HCT116 (cell line): ENCODE results near the gene RCC1. TPM values are rescaled to one million over a fixed set of nuclear protein-coding genes. Genes with fewer than 3 reads are reported as not detected.
A peak's percentile ranks its signal among the peaks of the same experiment; 100 is the strongest.

Source experiments
- ATAC-seq: fragments of 200-7000 bp; cut with Tn5 transposase; 2 replicates; pipeline ENCODE4 v1.9.1; 2020; ENCODE audit warnings: mild to moderate bottlenecking, moderate library complexity
- BruUV-seq: library from RNA; stranded (reverse); fragments of 400-500 nt; replicated peaks from 2 replicates; lab custom pipeline; 2021; lab: Mats Ljungman, UMichigan
- CTCF ChIA-PET: fragments of 300-600 bp; sonication (Branson Sonifier 250); formaldehyde crosslinking; loops from one replicate; lab custom pipeline; 2021; ENCODE audit warnings: antibody characterized with exemption; lab: Charles Lee
- POLR2A ChIA-PET: fragments of 300-600, 350-600 bp; sonication (Branson Sonifier 250); formaldehyde crosslinking; loops from one replicate; lab custom pipeline; 2021; ENCODE audit warnings: antibody characterized with exemption; lab: Charles Lee
- RAD21 ChIA-PET, 2 experiments: fragments of 300-600 bp; sonication (Branson Sonifier 250); formaldehyde crosslinking; loops; one replicate each; lab custom pipeline; 2023; ENCODE audit warnings: low total read pairs in 2 of 2; ENCODE audit not compliant: uncharacterized antibody in 2 of 2, unreplicated experiment in 2 of 2, low non-redundant PET in 1 of 2; lab: Charles Lee
- DNase-seq: peaks from one replicate; pipeline ENCODE4 v3.0.0-alpha.2; 2010; ENCODE audit warnings: low read depth, low spot score
- H2AFZ ChIP-seq: fragments of 200-600 bp; shearing (Covaris generic), sonication (generic); 2 replicates; pipeline ENCODE4 v1.6.1; 2017; ENCODE audit warnings: low read depth, mixed run types, mixed read lengths, antibody characterized with exemption, low read length; ENCODE audit not compliant: poor library complexity, severe bottlenecking
- H3K27ac ChIP-seq: 2 replicates; pipeline ENCODE4 v1.5.1; 2012; ENCODE audit warnings: low read depth, low read length
- H3K27me3 ChIP-seq: fragments of 200-600 bp; sonication (generic); 2 replicates; pipeline ENCODE4 v1.6.1; 2016; ENCODE audit warnings: mixed run types, low read length, mixed read lengths; ENCODE audit not compliant: insufficient read depth
- H3K36me3 ChIP-seq, 2 experiments: fragments of 200-500 bp in 1 of 2; fragments of 200-600 bp in 1 of 2; sonication (Bioruptor generic) in 1 of 2; sonication (generic) in 1 of 2; 2 replicates each; pipeline versions ENCODE4 v1.5.1 to v1.6.1; 2014 to 2016; ENCODE audit warnings: low read length in 2 of 2, inconsistent platforms in 1 of 2, mixed read lengths in 1 of 2, mixed run types in 1 of 2; ENCODE audit not compliant: insufficient read depth in 2 of 2, control insufficient read depth in 1 of 2
- H3K4me1 ChIP-seq, 2 experiments: fragments of 200-600 bp in 1 of 2; sonication (generic) in 1 of 2; 2 replicates each; pipeline versions ENCODE4 v1.5.1 to v1.6.1; 2012 to 2017; ENCODE audit warnings: low read length in 2 of 2, inconsistent platforms in 1 of 2, mild to moderate bottlenecking in 1 of 2, mixed read lengths in 1 of 2, mixed run types in 1 of 2, moderate library complexity in 1 of 2; ENCODE audit not compliant: insufficient read depth in 2 of 2, control insufficient read depth in 1 of 2
- H3K4me2 ChIP-seq: fragments of 200-600 bp; sonication (generic); 2 replicates; pipeline ENCODE4 v1.6.1; 2017; ENCODE audit warnings: mixed run types, low read length, mixed read lengths
- H3K4me3 ChIP-seq, 2 experiments: fragments of 200-600 bp in 1 of 2; sonication (generic) in 1 of 2; replicated peaks in 1 of 2; 2 replicates each; pipeline ENCODE4 v1.5.1; 2011 to 2016; ENCODE audit warnings: low read length in 2 of 2, control low read depth in 1 of 2, low read depth in 1 of 2, mild to moderate bottlenecking in 1 of 2, mixed read lengths in 1 of 2, mixed run types in 1 of 2
- H3K79me2 ChIP-seq: fragments of 200-600 bp; sonication (generic); 2 replicates; pipeline ENCODE4 v1.6.1; 2017; ENCODE audit warnings: mild to moderate bottlenecking, mixed run types, low read length, moderate library complexity, mixed read lengths; ENCODE audit not compliant: insufficient read depth
- H3K9ac ChIP-seq: fragments of 200-600 bp; sonication (generic); 2 replicates; pipeline ENCODE4 v1.6.1; 2016; ENCODE audit warnings: low read length, mixed read lengths
- H3K9me2 ChIP-seq: fragments of 200-600 bp; sonication (generic), shearing (Covaris generic); 2 replicates; pipeline ENCODE4 v1.6.1; 2017; ENCODE audit warnings: mixed run types, mild to moderate bottlenecking, moderate library complexity; ENCODE audit not compliant: insufficient read depth
- H3K9me3 ChIP-seq, 2 experiments: fragments of 200-500 bp in 1 of 2; fragments of 200-600 bp in 1 of 2; sonication (Bioruptor generic) in 1 of 2; sonication (generic) in 1 of 2; 2 replicates each; pipeline ENCODE4 v1.6.1; 2014 to 2017; ENCODE audit warnings: low read length in 2 of 2, mixed read lengths in 2 of 2, inconsistent platforms in 1 of 2, low read depth in 1 of 2, mild to moderate bottlenecking in 1 of 2, mixed run types in 1 of 2, moderate library complexity in 1 of 2; ENCODE audit not compliant: control insufficient read depth in 1 of 2, insufficient read depth in 1 of 2
- H4K20me1 ChIP-seq: fragments of 200-600 bp; sonication (generic), shearing (Covaris generic); 2 replicates; pipeline ENCODE4 v1.6.1; 2017; ENCODE audit warnings: mixed run types, mild to moderate bottlenecking, moderate library complexity; ENCODE audit not compliant: insufficient read depth
- CBX3 ChIP-seq: IDR thresholded peaks from 2 replicates; pipeline ENCODE4 v1.6.1; 2012; ENCODE audit warnings: low read depth
- CEBPB ChIP-seq: IDR thresholded peaks from 2 replicates; pipeline ENCODE4 v1.6.1; 2012; ENCODE audit warnings: low read depth
- EGR1 ChIP-seq: IDR thresholded peaks from 2 replicates; pipeline ENCODE4 v1.6.1; 2012; ENCODE audit warnings: low read depth
- EZH2 ChIP-seq: fragments of 200-600 bp; sonication (generic); IDR thresholded peaks from 2 replicates; pipeline ENCODE4 v1.6.1; 2017; ENCODE audit warnings: antibody characterized with exemption, mixed run types
- EZH2phosphoT487 ChIP-seq: fragments of 200-600 bp; IDR thresholded peaks from 2 replicates; pipeline ENCODE4 v1.6.1; 2018; ENCODE audit warnings: antibody characterized with exemption, borderline replicate concordance
- FOSL1 ChIP-seq: IDR thresholded peaks from 2 replicates; pipeline ENCODE4 v1.6.1; 2012; ENCODE audit warnings: low read depth
- POLR2A ChIP-seq: IDR thresholded peaks from 2 replicates; pipeline ENCODE4 v1.7.0; 2011; ENCODE audit warnings: borderline replicate concordance; ENCODE audit not compliant: insufficient read depth, insufficient read length; ENCODE audit errors: extremely low read depth
- POLR2AphosphoS5 ChIP-seq: IDR thresholded peaks from 2 replicates; pipeline ENCODE4 v1.6.1; 2011; ENCODE audit warnings: mild to moderate bottlenecking, low read depth, low read length, moderate library complexity
- SIN3A ChIP-seq: IDR thresholded peaks from 2 replicates; pipeline ENCODE4 v1.6.1; 2012; ENCODE audit warnings: low read depth
- SP1 ChIP-seq: IDR thresholded peaks from 2 replicates; pipeline ENCODE4 v1.6.1; 2012; ENCODE audit warnings: low read depth
- SRF ChIP-seq: IDR thresholded peaks from 2 replicates; pipeline ENCODE4 v1.6.1; 2012; ENCODE audit warnings: low read depth
- TCF7L2 ChIP-seq: IDR thresholded peaks from 2 replicates; pipeline ENCODE4 v1.7.0; 2011; ENCODE audit warnings: borderline replicate concordance, inconsistent platforms; ENCODE audit not compliant: insufficient read depth, insufficient read length; ENCODE audit errors: extremely low read depth
- YY1 ChIP-seq: IDR thresholded peaks from 2 replicates; pipeline ENCODE4 v1.6.1; 2011; ENCODE audit warnings: low read length, low read depth, moderate library complexity, mild to moderate bottlenecking; ENCODE audit not compliant: insufficient replicate concordance; ENCODE audit errors: extremely low read depth
- ZFX ChIP-seq: fragments of 450-650 bp; IDR thresholded peaks from 2 replicates; pipeline ENCODE4 v1.6.1; 2017
- ZNF274 ChIP-seq: fragments of 200-500 bp; sonication (Bioruptor generic); IDR thresholded peaks from 2 replicates; pipeline ENCODE4 v1.6.1; 2014; ENCODE audit warnings: mild to moderate bottlenecking, low read depth, low read length, inconsistent platforms
- intact Hi-C: fragments of 100-400 bp; cut with micrococcal nuclease; formaldehyde crosslinking; loops from 2 replicates; pipeline ENCODE4 v1.10.0; 2022
- total RNA-seq: library from RNA; stranded (reverse); gene quantifications from one replicate; pipeline ENCODE4 v1.2.1, GENCODE V29; 2021; ENCODE audit not compliant: unreplicated experiment
- TF ChIP-seq, protein P1 (sequence below), 3 experiments: fragments of 200-600 bp in 1 of 3; sonication (generic) in 1 of 3; IDR thresholded peaks in 2 of 3; conservative IDR thresholded peaks in 1 of 3; 2 replicates each; pipeline ENCODE4 v1.5.1; 2012 to 2017; ENCODE audit warnings: low read depth in 2 of 3, low read length in 2 of 3, antibody characterized with exemption in 1 of 3, borderline replicate concordance in 1 of 3, control low read depth in 1 of 3, mild to moderate bottlenecking in 1 of 3, mixed read lengths in 1 of 3, mixed run types in 1 of 3, moderate library complexity in 1 of 3; ENCODE audit not compliant: insufficient read depth in 1 of 3
- TF ChIP-seq, protein P2 (sequence below): IDR thresholded peaks from 2 replicates; pipeline ENCODE4 v1.6.1; 2012; ENCODE audit warnings: low read depth
- TF ChIP-seq, protein P3 (sequence below): IDR thresholded peaks from 2 replicates; pipeline ENCODE4 v1.6.1; 2012
- TF ChIP-seq, protein P4 (sequence below): IDR thresholded peaks from 2 replicates; pipeline ENCODE4 v1.6.1; 2012

RCC1 gene
- total RNA-seq, 1 experiment from 2014 or later: 124 TPM

DNA sequence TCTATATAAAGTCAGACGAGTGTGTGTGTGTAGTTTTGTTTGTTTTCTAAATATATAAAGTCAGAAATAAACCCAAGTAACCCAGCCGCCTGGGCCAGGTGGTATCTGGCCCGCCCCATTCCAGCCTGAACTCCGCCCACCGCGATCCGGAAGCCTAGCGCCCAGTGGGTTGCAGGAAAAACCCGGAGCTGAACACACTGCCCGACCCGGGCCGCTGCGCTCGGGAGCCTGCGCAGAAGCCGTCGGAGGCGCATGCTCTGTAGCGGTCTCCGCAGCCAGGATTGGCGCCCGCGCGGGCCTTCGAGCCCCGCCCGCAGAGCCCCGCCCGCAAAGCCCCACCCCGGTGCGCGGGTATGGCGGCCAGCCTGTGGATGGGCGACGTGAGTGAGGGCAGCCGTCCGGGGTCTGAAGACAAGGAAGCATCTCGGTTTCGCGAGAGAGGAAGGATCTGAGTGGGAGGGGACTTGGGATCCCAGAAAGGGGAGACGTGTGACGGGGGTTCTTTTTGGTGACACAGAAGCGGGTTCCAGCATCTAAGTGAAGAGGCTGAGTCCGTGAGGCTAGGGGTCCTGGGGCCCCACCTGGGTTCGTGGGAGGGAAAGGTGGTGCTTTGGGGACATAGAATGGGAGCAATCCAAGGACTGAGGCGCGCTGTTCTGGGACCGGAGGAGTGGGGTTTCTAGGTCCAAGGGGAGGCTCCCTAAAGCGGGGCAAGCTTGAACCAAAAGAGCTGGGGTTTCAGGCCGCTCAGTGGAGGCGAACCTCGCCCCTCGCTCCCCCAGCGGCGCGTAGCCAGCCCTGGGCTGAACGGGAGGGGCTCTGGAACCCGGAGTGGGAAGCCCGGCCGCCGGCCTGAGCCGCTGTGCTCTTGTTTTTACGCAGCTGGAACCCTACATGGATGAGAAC is 47.2 kb downstream of the RCC1 start, which contains the start of gene TRNAU1AP:
TSS of gene TRNAU1AP (plus strand) at position 328 of the 906 bp plus-strand sequence. CDS start at position 354, 26 bp downstream.
- peak within 1 kb of the TSS; percentile 85 to 99 for H3K4me3 ChIP-seq
- DNase-seq: peak; percentile 91
- POLR2A ChIA-PET: interaction anchor here (1.1 to 2.2 kb wide), 6 partner anchors 24 to 35 kb away, joined by 3 to 14 read pairs (median 6); no protein-coding TSS in a partner anchor
- H3K79me2 ChIP-seq: peaks cover 13% of the 10 kb centered on the region
- H3K4me2 ChIP-seq: peak within 1 kb of the TSS; percentile 96
- H3K9me3 ChIP-seq: no peaks in the 10 kb centered on the region
- no peaks in the 10 kb centered on the region for H3K9me2 ChIP-seq
- peak within 1 kb of the TSS; percentile 96 for H3K9ac ChIP-seq
- H3K4me1 ChIP-seq: peaks cover 6 to 22% of the 10 kb centered on the region in 2 experiments; a peak in 3 of 4 replicates
- CTCF ChIA-PET: interaction anchor here (1.0 to 1.4 kb wide), 2 partner anchors 12 to 26 kb away, joined by 3 to 6 read pairs; no protein-coding TSS in a partner anchor
- BruUV-seq: no TSS peak
- RAD21 ChIA-PET: no interaction called here
- peak within 1 kb of the TSS; percentile 89 for H2AFZ ChIP-seq
- no peaks in the 10 kb centered on the region for H4K20me1 ChIP-seq
- intact Hi-C loops: loop anchor here (2.0 kb wide), 1 partner anchor 34 kb away; no protein-coding TSS in a partner anchor
- no peaks in the 10 kb centered on the region for H3K27me3 ChIP-seq
- H3K27ac ChIP-seq: peak within 1 kb of the TSS; percentile 90
- peaks cover 0 to 2% of the 10 kb centered on the region in 2 experiments; a peak in 1 of 4 replicates for H3K36me3 ChIP-seq
- ATAC-seq: peak; percentile 92
- TF ChIP-seq TCF7L2 (no peak), SP1 (peak; percentile 97), ZFX (no peak), CBX3 (no peak; the same call in 1 of the 2 replicates), POLR2AphosphoS5 (peak; percentile 91), FOSL1 (no peak), CEBPB (no peak), EZH2phosphoT487 (no peak), ZNF274 (no peak), YY1 (peak; percentile 94), SIN3A (peak; percentile 82; the same call in 1 of the 2 replicates), SRF (no peak), POLR2A (peak; percentile 78), EGR1 (no peak), EZH2 (no peak)
- TF ChIP-seq, protein P1, sequence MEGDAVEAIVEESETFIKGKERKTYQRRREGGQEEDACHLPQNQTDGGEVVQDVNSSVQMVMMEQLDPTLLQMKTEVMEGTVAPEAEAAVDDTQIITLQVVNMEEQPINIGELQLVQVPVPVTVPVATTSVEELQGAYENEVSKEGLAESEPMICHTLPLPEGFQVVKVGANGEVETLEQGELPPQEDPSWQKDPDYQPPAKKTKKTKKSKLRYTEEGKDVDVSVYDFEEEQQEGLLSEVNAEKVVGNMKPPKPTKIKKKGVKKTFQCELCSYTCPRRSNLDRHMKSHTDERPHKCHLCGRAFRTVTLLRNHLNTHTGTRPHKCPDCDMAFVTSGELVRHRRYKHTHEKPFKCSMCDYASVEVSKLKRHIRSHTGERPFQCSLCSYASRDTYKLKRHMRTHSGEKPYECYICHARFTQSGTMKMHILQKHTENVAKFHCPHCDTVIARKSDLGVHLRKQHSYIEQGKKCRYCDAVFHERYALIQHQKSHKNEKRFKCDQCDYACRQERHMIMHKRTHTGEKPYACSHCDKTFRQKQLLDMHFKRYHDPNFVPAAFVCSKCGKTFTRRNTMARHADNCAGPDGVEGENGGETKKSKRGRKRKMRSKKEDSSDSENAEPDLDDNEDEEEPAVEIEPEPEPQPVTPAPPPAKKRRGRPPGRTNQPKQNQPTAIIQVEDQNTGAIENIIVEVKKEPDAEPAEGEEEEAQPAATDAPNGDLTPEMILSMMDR (IDR thresholded peaks at IDR 0.05 in 2 of 3, conservative IDR thresholded peaks at IDR 0.05 in 1 of 3; ENCODE audit: borderline replicate concordance in 1 of 3, insufficient read depth in 1 of 3, low read depth in 2 of 3, low read length in 2 of 3): no peak
- TF ChIP-seq, protein P2, sequence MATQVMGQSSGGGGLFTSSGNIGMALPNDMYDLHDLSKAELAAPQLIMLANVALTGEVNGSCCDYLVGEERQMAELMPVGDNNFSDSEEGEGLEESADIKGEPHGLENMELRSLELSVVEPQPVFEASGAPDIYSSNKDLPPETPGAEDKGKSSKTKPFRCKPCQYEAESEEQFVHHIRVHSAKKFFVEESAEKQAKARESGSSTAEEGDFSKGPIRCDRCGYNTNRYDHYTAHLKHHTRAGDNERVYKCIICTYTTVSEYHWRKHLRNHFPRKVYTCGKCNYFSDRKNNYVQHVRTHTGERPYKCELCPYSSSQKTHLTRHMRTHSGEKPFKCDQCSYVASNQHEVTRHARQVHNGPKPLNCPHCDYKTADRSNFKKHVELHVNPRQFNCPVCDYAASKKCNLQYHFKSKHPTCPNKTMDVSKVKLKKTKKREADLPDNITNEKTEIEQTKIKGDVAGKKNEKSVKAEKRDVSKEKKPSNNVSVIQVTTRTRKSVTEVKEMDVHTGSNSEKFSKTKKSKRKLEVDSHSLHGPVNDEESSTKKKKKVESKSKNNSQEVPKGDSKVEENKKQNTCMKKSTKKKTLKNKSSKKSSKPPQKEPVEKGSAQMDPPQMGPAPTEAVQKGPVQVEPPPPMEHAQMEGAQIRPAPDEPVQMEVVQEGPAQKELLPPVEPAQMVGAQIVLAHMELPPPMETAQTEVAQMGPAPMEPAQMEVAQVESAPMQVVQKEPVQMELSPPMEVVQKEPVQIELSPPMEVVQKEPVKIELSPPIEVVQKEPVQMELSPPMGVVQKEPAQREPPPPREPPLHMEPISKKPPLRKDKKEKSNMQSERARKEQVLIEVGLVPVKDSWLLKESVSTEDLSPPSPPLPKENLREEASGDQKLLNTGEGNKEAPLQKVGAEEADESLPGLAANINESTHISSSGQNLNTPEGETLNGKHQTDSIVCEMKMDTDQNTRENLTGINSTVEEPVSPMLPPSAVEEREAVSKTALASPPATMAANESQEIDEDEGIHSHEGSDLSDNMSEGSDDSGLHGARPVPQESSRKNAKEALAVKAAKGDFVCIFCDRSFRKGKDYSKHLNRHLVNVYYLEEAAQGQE: no peak
- TF ChIP-seq, protein P3, sequence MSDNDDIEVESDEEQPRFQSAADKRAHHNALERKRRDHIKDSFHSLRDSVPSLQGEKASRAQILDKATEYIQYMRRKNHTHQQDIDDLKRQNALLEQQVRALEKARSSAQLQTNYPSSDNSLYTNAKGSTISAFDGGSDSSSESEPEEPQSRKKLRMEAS: peak; percentile 89
- TF ChIP-seq, protein P4, sequence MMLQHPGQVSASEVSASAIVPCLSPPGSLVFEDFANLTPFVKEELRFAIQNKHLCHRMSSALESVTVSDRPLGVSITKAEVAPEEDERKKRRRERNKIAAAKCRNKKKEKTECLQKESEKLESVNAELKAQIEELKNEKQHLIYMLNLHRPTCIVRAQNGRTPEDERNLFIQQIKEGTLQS: no peak
